ENCODE results near the gene IFIT3. TPM values are rescaled to one million over a fixed set of nuclear protein-coding genes. Genes with fewer than 3 reads are reported as not detected.
"Not testable (repeated sequence)": the region's sequence is repeated elsewhere in the genome, so short reads cannot be mapped to it uniquely, and the experiment has no call there.

Gene IFIT3
- total RNA-seq, 1 donor from 2014 or later, result not detected

DNA sequence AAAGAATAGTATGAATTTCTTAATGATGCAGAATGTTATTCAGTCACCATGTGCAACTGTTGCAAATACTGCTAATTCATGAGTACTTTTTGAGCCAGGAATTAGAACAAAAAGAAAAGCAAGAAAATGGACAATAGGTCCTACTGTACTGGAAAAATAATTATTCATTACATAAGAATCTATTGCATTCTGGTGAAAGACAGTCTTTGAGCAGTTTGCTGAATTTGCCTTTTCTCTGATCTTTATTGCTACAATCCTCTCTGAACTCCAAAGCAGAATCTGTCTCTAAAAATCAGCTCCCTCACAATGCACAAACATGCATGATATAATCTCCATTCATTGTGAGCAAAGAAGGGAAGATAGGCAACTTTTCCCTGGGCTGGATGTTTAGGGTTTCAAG, 13.1 kb upstream of the IFIT3 start:
- no peak overlapping the region for H3K4me3 Mint-ChIP-seq (ENCODE audit: low read depth)
- H3K27ac Mint-ChIP-seq, result no peak overlapping the region
- no peaks in the 10 kb centered on the region for H3K36me3 Mint-ChIP-seq (ENCODE audit: insufficient read depth)
- TF ChIP-seq, protein P1, sequence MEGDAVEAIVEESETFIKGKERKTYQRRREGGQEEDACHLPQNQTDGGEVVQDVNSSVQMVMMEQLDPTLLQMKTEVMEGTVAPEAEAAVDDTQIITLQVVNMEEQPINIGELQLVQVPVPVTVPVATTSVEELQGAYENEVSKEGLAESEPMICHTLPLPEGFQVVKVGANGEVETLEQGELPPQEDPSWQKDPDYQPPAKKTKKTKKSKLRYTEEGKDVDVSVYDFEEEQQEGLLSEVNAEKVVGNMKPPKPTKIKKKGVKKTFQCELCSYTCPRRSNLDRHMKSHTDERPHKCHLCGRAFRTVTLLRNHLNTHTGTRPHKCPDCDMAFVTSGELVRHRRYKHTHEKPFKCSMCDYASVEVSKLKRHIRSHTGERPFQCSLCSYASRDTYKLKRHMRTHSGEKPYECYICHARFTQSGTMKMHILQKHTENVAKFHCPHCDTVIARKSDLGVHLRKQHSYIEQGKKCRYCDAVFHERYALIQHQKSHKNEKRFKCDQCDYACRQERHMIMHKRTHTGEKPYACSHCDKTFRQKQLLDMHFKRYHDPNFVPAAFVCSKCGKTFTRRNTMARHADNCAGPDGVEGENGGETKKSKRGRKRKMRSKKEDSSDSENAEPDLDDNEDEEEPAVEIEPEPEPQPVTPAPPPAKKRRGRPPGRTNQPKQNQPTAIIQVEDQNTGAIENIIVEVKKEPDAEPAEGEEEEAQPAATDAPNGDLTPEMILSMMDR (IDR thresholded peaks at IDR 0.05; ENCODE audit: unreplicated experiment), result no peak
- peaks cover 13% of the 10 kb centered on the region for H3K9me3 Mint-ChIP-seq (ENCODE audit: low read depth)
- no peaks in the 10 kb centered on the region for H3K4me1 Mint-ChIP-seq (ENCODE audit: low read depth)
- H3K27me3 Mint-ChIP-seq, result no peaks in the 10 kb centered on the region
- no peak for DNase-seq (ENCODE audit: low spot score, unreplicated experiment)

DNA sequence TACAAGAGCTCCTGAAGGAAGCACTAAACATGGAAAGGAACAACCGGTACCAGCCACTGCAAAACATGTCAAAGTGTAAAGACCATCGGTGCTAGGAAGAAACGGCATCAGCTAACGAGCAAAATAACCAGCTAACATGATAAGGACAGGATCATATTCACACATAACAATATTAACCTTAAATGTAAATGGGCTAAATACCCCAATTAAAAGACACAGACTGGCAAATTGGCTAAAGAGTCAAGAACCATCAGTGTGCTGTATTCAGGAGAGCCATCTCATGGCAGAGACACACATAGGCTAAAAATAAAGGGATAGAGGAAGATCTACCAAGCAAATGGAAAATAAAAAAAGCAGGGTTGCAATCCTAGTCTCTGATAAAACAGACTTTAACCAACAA, 9.8 kb upstream of the IFIT3 start:
- H3K27ac Mint-ChIP-seq; H3K4me1 Mint-ChIP-seq (ENCODE audit: low read depth); H3K4me3 Mint-ChIP-seq (ENCODE audit: low read depth); H3K9me3 Mint-ChIP-seq (ENCODE audit: low read depth); H3K36me3 Mint-ChIP-seq (ENCODE audit: insufficient read depth); DNase-seq (ENCODE audit: low spot score, unreplicated experiment); H3K27me3 Mint-ChIP-seq: not testable (repeated sequence)

DNA sequence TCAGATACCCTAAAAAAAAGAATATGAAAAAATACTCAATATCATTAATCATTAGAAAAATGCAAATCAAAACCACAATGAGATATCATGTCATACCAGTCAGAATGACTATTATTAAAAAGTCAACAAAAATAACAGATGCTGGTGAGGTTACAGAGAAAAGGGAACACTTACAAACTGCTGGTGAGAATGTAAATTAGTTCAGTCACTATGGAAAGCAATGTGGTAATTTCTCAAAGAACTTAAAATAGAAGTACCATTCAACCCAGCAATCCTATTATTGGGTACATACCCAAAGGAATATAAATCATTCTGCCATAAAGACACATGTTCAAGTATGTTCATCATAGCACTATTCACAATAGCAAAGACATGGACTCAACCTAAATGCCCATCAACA, 2.7 kb upstream of the IFIT3 start:
- H3K4me1 Mint-ChIP-seq (ENCODE audit: low read depth), result peaks cover 11% of the 10 kb centered on the region
- H3K36me3 Mint-ChIP-seq (ENCODE audit: insufficient read depth); H3K4me3 Mint-ChIP-seq (ENCODE audit: low read depth); DNase-seq (ENCODE audit: low spot score, unreplicated experiment); H3K27ac Mint-ChIP-seq; H3K27me3 Mint-ChIP-seq: not testable (repeated sequence)
- H3K9me3 Mint-ChIP-seq (ENCODE audit: low read depth), result peaks cover 11% of the 10 kb centered on the region

DNA sequence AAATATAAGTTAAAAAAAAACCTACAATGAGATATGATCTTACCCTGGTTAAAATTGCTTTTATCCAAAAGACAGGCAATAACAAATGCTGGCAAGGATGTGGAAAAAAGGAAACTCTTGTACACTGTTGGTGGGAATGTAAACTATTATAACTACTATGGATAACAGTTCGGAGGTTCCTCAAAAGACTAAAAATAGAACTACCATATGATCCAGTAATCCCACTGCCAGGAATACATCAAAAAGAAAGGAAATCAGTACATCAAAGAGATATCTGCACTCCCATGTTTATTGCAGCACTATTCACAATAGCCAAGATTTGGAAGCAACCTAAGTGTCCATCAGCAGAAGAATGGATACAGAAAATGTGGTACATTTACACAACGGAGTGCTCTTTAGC, 1.9 kb upstream of the IFIT3 start:
- not testable (repeated sequence) for H3K36me3 Mint-ChIP-seq (ENCODE audit: insufficient read depth); H3K27ac Mint-ChIP-seq; H3K4me3 Mint-ChIP-seq (ENCODE audit: low read depth); DNase-seq (ENCODE audit: low spot score, unreplicated experiment); H3K27me3 Mint-ChIP-seq
- peaks cover 11% of the 10 kb centered on the region for H3K9me3 Mint-ChIP-seq (ENCODE audit: low read depth)
- peaks cover 11% of the 10 kb centered on the region for H3K4me1 Mint-ChIP-seq (ENCODE audit: low read depth)

DNA sequence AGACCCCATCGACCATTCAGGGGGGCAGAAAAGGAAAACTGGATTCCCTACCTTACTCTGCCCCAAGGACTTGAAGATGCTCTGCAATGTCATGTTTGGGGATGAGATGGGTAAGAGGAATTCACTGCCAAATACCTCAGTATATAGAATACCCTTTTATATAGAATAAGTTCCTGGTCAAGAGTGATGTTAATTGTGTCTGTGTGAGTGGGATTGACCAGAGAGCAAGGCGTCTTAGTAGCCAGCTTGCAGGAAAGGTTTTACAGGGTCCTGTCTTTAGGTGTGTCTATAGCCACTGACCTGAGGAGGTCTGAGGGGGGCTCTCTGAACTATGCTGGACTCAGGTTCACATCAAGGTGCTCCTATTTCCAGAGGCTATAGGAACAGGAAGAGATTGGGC, 1.4 kb downstream of the IFIT3 start:
- Mint-ChIP-seq H3K27me3 (no peaks in the 10 kb centered on the region), H3K4me1 (ENCODE audit: low read depth) (peaks cover 29% of the 10 kb centered on the region), H3K4me3 (ENCODE audit: low read depth) (no peak overlapping the region), H3K9me3 (ENCODE audit: low read depth) (peaks cover 6% of the 10 kb centered on the region), H3K36me3 (ENCODE audit: insufficient read depth) (no peaks in the 10 kb centered on the region), H3K27ac (no peak overlapping the region)
- no peak for DNase-seq (ENCODE audit: low spot score, unreplicated experiment)
- TF ChIP-seq, protein P1 (IDR thresholded peaks at IDR 0.05; ENCODE audit: unreplicated experiment), result no peak

DNA sequence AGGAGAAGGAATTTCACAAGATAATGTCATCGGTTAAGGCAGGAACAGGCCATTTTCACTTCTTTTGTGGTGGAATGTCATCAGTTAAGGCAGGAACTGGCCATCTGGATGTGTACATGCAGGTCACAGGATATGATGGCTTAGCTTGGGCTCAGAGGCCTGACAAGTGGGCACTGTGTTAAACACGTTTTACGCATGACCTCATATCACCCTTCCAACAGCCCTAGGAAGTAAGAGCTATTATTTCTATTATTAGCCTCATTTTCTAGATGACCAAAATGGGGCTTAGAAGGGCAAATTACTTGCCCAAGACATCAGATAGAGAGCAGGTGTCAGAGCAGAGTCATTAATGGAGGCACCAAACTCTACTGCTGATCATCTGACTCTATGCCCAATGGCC, 2.2 kb downstream of the IFIT3 start:
- H3K36me3 Mint-ChIP-seq (ENCODE audit: insufficient read depth); H3K27me3 Mint-ChIP-seq; H3K27ac Mint-ChIP-seq; DNase-seq (ENCODE audit: low spot score, unreplicated experiment); H3K4me3 Mint-ChIP-seq (ENCODE audit: low read depth); H3K9me3 Mint-ChIP-seq (ENCODE audit: low read depth): not testable (repeated sequence)
- peaks cover 29% of the 10 kb centered on the region for H3K4me1 Mint-ChIP-seq (ENCODE audit: low read depth)

DNA sequence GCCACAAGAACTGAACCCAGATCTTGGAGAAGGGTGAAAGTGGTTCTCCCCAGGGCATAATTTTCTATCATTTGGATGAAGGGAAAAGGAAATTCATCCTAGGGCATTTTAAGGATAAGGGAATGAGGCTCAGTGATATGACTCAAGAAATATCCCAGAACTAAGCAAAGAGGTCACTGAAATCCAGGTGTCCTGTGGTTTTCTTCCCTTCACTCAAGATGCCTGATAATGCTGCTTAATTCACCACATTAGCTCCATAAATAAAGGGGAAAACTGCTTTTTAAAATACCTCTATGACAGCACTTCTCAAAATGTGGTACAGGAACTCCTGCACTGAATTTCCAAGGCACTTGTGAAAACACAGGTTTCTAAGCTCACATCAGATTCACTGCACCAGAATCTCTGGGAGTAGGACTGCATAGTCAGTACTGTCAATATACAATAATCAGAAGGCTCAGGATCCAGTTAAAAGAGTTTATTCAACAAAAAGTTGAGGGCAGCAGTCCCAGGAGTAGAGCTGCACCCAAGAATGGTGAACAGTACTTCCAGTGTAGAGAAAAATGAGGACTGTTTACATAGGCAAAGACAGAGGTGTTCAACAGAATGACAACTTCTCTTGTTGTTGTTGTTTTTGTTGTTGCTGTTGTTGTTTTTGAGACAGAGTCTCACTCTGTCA, 2.9 kb downstream of the IFIT3 start:
- TF ChIP-seq, protein P1 (IDR thresholded peaks at IDR 0.05; ENCODE audit: unreplicated experiment), result no peak
- DNase-seq (ENCODE audit: low spot score, unreplicated experiment), result no peak
- Mint-ChIP-seq H3K36me3 (ENCODE audit: insufficient read depth) (no peaks in the 10 kb centered on the region), H3K4me3 (ENCODE audit: low read depth) (no peak overlapping the region), H3K27ac (no peak overlapping the region), H3K4me1 (ENCODE audit: low read depth) (peaks cover 29% of the 10 kb centered on the region), H3K27me3 (no peaks in the 10 kb centered on the region), H3K9me3 (ENCODE audit: low read depth) (peaks cover 3% of the 10 kb centered on the region)

DNA sequence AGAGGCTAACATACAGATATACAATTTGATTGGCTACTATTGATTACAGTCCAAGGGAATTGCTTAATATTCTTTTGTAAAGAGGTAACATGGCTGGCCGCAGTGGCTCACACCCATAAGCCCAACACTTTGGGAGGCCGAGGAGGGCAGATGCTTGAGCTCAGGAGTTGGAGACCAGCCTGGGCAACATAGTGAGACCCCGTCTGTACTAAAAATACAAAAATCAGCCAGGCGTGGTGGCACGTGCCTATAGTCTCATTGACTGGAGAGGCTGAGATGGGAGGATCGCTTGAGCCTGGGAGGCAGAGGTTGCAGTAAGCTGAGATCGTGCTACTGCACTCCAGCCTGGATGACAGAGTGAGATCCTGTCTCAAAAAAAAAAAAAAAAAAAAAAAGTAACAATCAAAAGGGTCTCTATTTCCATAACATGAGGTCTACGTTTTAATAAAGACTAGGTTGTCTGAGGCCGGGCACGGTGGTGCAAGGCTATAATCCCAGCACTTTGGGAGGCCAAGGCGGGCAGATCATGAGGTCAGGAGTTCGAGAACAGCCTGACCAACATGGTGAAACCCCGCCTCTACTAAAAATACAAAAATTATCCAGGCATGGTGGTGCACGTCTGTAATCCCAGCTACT, 3.8 kb downstream of the IFIT3 start:
- H3K27ac Mint-ChIP-seq, result peak overlapping the region; percentile 52
- H3K9me3 Mint-ChIP-seq (ENCODE audit: low read depth); DNase-seq (ENCODE audit: low spot score, unreplicated experiment); H3K27me3 Mint-ChIP-seq; H3K36me3 Mint-ChIP-seq (ENCODE audit: insufficient read depth); H3K4me3 Mint-ChIP-seq (ENCODE audit: low read depth): not testable (repeated sequence)
- peaks cover 29% of the 10 kb centered on the region for H3K4me1 Mint-ChIP-seq (ENCODE audit: low read depth)
